Esophagus muscularis mucosa (tissue), 4 donors: ENCODE data around the gene RIPK3.

Experiments
- EP300 ChIP-seq: sonication (generic); formaldehyde crosslinking; IDR thresholded peaks from one replicate; pipeline ENCODE4 v1.6.1; 2017; ENCODE audit warnings: antibody characterized with exemption
- POLR2A ChIP-seq: fragments of 450-650 bp; IDR thresholded peaks from one replicate; pipeline ENCODE4 v1.6.1; 2017; ENCODE audit warnings: antibody characterized with exemption, moderate library complexity, mild to moderate bottlenecking, low read depth
- POLR2AphosphoS5 ChIP-seq, 2 donors: sonication (generic); formaldehyde crosslinking; IDR thresholded peaks; one replicate each; pipeline ENCODE4 v1.6.1; 2017; ENCODE audit warnings: antibody characterized with exemption in 2 of 2
- TF ChIP-seq, protein P1 (sequence below), 3 experiments: fragments of 200-600 bp in 2 of 3; fragments of 450-650 bp in 1 of 3; sonication (generic) in 2 of 3; IDR thresholded peaks; one replicate each; pipeline ENCODE4 v1.5.1; 2017 to 2019; ENCODE audit warnings: antibody characterized with exemption in 3 of 3, mild to moderate bottlenecking in 2 of 3, moderate library complexity in 1 of 3

DNA sequence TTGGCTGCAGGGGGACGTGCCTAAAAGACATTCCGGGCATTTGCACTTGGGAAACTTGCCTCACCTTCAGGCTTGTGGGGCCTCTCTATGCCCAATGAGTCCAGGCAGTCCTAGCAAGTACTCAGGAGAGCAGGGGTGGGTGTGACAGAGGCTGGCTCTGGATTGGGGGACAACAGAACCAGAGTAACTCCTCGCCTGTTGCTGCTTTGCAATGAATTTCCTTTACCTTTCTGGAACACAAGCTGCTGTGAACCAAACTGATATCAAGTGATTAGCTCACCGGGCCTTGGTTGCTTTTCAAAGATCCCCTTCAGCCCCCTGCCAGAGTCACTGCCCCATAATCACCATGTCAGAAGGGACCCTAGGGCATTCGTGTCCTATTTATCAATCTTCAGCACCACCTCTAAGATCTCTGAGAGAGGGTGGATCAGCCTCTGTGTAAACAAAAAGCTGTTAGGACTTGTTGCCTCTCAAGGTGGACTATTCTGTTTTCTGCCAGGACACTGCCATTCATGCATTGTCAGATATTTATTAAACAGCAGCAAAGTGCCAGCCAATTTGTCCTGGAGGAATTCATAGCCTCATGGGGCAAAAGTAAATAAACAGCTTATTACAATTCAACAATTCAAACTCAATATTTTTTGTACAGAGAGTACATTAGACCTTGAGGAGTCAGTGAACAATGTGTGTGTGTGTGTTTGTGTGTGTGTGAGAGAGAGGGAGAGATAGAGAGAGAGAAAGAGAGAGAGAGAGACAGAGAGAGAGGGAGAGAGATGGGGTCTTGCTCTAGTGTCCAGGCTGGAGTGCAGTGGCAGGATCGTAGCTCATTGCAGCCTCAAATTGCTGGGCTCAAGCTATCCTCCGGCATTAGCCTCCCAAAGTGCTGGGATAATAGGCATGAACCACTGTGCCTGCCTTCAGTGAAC is 39.5 kb upstream of the RIPK3 start:
- TF ChIP-seq, protein P1, sequence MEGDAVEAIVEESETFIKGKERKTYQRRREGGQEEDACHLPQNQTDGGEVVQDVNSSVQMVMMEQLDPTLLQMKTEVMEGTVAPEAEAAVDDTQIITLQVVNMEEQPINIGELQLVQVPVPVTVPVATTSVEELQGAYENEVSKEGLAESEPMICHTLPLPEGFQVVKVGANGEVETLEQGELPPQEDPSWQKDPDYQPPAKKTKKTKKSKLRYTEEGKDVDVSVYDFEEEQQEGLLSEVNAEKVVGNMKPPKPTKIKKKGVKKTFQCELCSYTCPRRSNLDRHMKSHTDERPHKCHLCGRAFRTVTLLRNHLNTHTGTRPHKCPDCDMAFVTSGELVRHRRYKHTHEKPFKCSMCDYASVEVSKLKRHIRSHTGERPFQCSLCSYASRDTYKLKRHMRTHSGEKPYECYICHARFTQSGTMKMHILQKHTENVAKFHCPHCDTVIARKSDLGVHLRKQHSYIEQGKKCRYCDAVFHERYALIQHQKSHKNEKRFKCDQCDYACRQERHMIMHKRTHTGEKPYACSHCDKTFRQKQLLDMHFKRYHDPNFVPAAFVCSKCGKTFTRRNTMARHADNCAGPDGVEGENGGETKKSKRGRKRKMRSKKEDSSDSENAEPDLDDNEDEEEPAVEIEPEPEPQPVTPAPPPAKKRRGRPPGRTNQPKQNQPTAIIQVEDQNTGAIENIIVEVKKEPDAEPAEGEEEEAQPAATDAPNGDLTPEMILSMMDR (IDR thresholded peaks at IDR 0.05): no peak
- TF ChIP-seq POLR2AphosphoS5 (IDR thresholded peaks at IDR 0.05) (no peak), POLR2A (no peak), EP300 (no peak)
